ENCODE data around the gene RAB30. TPM values are rescaled to one million over a fixed set of nuclear protein-coding genes. Genes with fewer than 3 reads are reported as not detected.
A peak's percentile ranks its signal among the peaks of the same experiment; 100 is the strongest.

Gene RAB30
- total RNA-seq, 1 experiment from 2014 or later = 15.0 TPM

DNA sequence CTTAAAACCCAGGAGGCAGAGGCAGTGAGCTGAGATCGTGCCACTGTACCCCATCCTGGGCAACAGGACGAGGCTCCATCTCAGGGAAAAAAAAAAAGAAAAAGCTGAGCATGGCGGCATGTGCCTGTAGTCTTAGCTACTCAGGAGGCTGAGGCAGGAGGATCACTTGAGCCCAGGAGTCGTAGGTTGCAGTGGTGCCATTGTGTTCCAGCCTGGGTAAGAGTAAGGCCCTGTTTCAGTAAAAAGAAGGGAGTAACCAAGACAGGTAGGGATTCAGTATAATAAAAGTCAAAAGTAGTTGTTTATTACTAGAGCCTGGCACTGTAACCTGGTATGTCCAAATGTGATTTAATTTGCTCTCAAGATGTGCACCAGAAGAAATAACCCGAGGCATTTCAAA lies 8.1 kb upstream of the RAB30 start:
- BruUV-seq (replicated peaks) = no TSS peak
- Histone ChIP-seq H3K4me3 (ENCODE audit: low read depth, low read length, poor library complexity, severe bottlenecking) (no peak overlapping the region), H3K4me1 (ENCODE audit: insufficient read depth, low read length, poor library complexity, severe bottlenecking) (no peaks in the 10 kb centered on the region), H3K27me3 (replicated peaks; ENCODE audit: insufficient read depth, low read depth, low read length, poor library complexity) (no peaks in the 10 kb centered on the region), H3K27ac (ENCODE audit: low read depth, low read length, poor library complexity, severe bottlenecking) (no peak overlapping the region), H3K9me3 (ENCODE audit: low read depth, low read length, poor library complexity, severe bottlenecking) (no peaks in the 10 kb centered on the region), H3K36me3 (ENCODE audit: insufficient read depth, low read length, poor library complexity, severe bottlenecking) (peaks cover 2% of the 10 kb centered on the region)
- DNase-seq (ENCODE audit: low spot score) = no peak
- ChIA-PET POLR2A (ENCODE audit: low non-redundant PET) (no interaction called here), CTCF (no interaction called here)
- intact Hi-C loops (cut with micrococcal nuclease; ENCODE audit: unreplicated experiment) = loop anchor here (10.0 kb wide), 1 partner anchor 735 kb away; no protein-coding TSS in a partner anchor
- TF ChIP-seq EZH2 (IDR thresholded peaks at IDR 0.05; ENCODE audit: borderline replicate concordance, low read depth, low read length, poor library complexity, severe bottlenecking) = no peak
- no peak for TF ChIP-seq CTCF (conservative IDR thresholded peaks at IDR 0.05; ENCODE audit: low read depth, low read length)

- intact Hi-C loops (cut with micrococcal nuclease; ENCODE audit: unreplicated experiment) = no loop called here
- peaks cover 18% of the 10 kb centered on the region for H3K36me3 ChIP-seq (ENCODE audit: insufficient read depth, low read length, poor library complexity, severe bottlenecking)
- no peak for DNase-seq (ENCODE audit: low spot score)
- BruUV-seq (replicated peaks) = no TSS peak
- H3K27ac ChIP-seq (ENCODE audit: low read depth, low read length, poor library complexity, severe bottlenecking) = no peak overlapping the region
- ChIA-PET CTCF (no interaction called here), POLR2A (ENCODE audit: low non-redundant PET) (no interaction called here)
- H3K4me1 ChIP-seq (ENCODE audit: insufficient read depth, low read length, poor library complexity, severe bottlenecking) = peaks cover 5% of the 10 kb centered on the region
- TF ChIP-seq CTCF (conservative IDR thresholded peaks at IDR 0.05; ENCODE audit: low read depth, low read length) = no peak
- no peak for TF ChIP-seq EZH2 (IDR thresholded peaks at IDR 0.05; ENCODE audit: borderline replicate concordance, low read depth, low read length, poor library complexity, severe bottlenecking)
- no peaks in the 10 kb centered on the region for H3K9me3 ChIP-seq (ENCODE audit: low read depth, low read length, poor library complexity, severe bottlenecking)
- no peaks in the 10 kb centered on the region for H3K27me3 ChIP-seq (replicated peaks; ENCODE audit: insufficient read depth, low read depth, low read length, poor library complexity)
- H3K4me3 ChIP-seq (ENCODE audit: low read depth, low read length, poor library complexity, severe bottlenecking) = no peak overlapping the region
Measured at GRCh38 chr11:83078269-83078668, 6.6 kb upstream of the RAB30 start.

DNA sequence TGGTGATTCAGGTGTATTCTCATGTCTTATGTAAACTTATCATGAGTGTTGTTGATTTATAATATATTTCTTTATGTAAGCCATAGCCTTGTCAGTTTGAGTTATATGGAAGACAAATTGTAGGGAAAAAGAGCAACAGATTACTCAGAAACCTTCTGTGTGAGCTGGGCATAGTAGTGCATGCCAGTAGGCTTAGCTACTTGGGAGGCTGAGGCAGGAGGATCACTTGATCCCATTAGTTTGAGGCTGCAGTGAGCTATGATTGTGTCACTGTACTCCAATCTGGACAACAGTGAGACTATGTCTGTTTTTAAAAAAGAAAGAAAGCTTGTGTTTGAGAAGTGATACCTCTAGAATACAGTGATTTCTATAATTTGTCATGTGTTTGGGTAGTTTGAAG lies 2.2 kb upstream of the RAB30 start:
- TF ChIP-seq EZH2 (IDR thresholded peaks at IDR 0.05; ENCODE audit: borderline replicate concordance, low read depth, low read length, poor library complexity, severe bottlenecking) (no peak), CTCF (conservative IDR thresholded peaks at IDR 0.05; ENCODE audit: low read depth, low read length) (no peak)
- Histone ChIP-seq H3K4me3 (ENCODE audit: low read depth, low read length, poor library complexity, severe bottlenecking) (peak overlapping the region; percentile 65), H3K4me1 (ENCODE audit: insufficient read depth, low read length, poor library complexity, severe bottlenecking) (peaks cover 7% of the 10 kb centered on the region), H3K27ac (ENCODE audit: low read depth, low read length, poor library complexity, severe bottlenecking) (no peak overlapping the region), H3K36me3 (ENCODE audit: insufficient read depth, low read length, poor library complexity, severe bottlenecking) (peaks cover 20% of the 10 kb centered on the region), H3K9me3 (ENCODE audit: low read depth, low read length, poor library complexity, severe bottlenecking) (no peaks in the 10 kb centered on the region), H3K27me3 (replicated peaks; ENCODE audit: insufficient read depth, low read depth, low read length, poor library complexity) (no peaks in the 10 kb centered on the region)
- intact Hi-C loops (cut with micrococcal nuclease; ENCODE audit: unreplicated experiment) = loop anchor here (2.0 kb wide), 1 partner anchor 83 kb away; the partner anchor contains the start of gene PCF11
- DNase-seq (ENCODE audit: low spot score) = no peak
- POLR2A ChIA-PET (ENCODE audit: low non-redundant PET) = no interaction called here
- BruUV-seq (replicated peaks) = no TSS peak
- CTCF ChIA-PET = no interaction called here

Data from A673 (cell line).